Uterus (tissue), 2 donors: Measurements from ENCODE around the gene MDC1.

ENCODE experiments used
- POLR2A ChIP-seq, 2 donors: fragments of 450-650 bp; IDR thresholded peaks; one replicate each; pipeline ENCODE4 v1.6.1; 2016; ENCODE audit warnings: antibody characterized with exemption in 2 of 2, mild to moderate bottlenecking in 1 of 2, moderate library complexity in 1 of 2
- TF ChIP-seq, protein P1 (sequence below), 4 experiments: fragments of 200-600 bp in 2 of 4; fragments of 450-650 bp in 2 of 4; sonication (generic) in 2 of 4; IDR thresholded peaks; one replicate each; pipeline ENCODE4 v1.5.1; 2016 to 2019; ENCODE audit warnings: antibody characterized with exemption in 4 of 4, mild to moderate bottlenecking in 2 of 4, moderate library complexity in 1 of 4

DNA sequence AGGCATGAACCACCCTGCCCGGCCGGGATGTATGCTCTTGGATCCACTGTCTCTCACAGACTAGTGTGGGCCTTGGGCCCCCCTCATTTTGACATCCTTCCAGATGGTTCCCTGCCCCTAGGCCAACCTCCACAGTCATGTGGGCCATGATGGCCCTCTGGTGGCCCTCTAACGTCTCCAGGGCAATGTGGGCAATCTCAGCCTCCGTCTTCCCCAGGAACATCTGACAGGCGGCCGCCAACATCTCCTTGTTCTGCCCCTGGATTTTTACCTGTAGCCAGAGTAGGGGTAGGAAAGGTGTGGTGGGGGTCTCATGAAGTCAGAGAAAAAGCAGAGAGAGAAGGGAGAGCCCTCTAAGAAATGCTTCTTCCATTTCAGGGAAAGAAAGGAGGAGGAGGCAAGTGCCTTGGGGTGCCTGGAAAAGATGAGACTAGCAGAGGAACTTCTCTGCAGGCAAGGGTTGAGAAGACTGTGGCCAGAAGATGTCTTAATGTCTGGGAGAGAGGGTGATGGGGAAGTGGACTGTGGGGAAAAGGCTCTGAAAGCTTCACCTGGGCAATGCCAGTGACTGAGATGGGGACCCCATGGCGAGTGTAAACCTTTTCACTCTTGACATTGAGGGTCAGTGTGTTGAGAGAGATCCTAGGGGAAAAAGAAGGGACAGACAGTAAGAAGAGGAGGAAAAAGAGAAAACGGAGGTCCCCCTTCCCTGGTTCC is 24.1 kb upstream of the MDC1 start:
- TF ChIP-seq, protein P1, sequence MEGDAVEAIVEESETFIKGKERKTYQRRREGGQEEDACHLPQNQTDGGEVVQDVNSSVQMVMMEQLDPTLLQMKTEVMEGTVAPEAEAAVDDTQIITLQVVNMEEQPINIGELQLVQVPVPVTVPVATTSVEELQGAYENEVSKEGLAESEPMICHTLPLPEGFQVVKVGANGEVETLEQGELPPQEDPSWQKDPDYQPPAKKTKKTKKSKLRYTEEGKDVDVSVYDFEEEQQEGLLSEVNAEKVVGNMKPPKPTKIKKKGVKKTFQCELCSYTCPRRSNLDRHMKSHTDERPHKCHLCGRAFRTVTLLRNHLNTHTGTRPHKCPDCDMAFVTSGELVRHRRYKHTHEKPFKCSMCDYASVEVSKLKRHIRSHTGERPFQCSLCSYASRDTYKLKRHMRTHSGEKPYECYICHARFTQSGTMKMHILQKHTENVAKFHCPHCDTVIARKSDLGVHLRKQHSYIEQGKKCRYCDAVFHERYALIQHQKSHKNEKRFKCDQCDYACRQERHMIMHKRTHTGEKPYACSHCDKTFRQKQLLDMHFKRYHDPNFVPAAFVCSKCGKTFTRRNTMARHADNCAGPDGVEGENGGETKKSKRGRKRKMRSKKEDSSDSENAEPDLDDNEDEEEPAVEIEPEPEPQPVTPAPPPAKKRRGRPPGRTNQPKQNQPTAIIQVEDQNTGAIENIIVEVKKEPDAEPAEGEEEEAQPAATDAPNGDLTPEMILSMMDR (IDR thresholded peaks at IDR 0.05) = no peak
- TF ChIP-seq POLR2A (IDR thresholded peaks at IDR 0.05) = no peak
